ENCODE results near the gene TNKS2. TPM values are rescaled to one million over a fixed set of nuclear protein-coding genes. Genes with fewer than 3 reads are reported as not detected.
"Not testable (repeated sequence)": the region's sequence is repeated elsewhere in the genome, so short reads cannot be mapped to it uniquely, and the experiment has no call there.

TNKS2 gene
- total RNA-seq, 1 experiment from 2014 or later = 23.8 TPM

- Histone ChIP-seq H3K9me3 (replicated peaks) (no peaks in the 10 kb centered on the region; the same call in 1 of the 2 replicates), H3K27ac (no peak overlapping the region), H3K4me3 (no peak overlapping the region), H3K36me3 (no peaks in the 10 kb centered on the region), H3K27me3 (replicated peaks) (0 out of 2 replicates have a peak, but pooled peaks cover 3% of the 10 kb centered on the region), H3K4me1 (replicated peaks) (peaks cover 7% of the 10 kb centered on the region)
- DNase-seq (ENCODE audit: low read depth in 1 of 2, low spot score in 2 of 2) = no peak
These were observed 93.1 kb downstream of the TNKS2 start for GRCh38 chr10:91891125-91892001.

DNA sequence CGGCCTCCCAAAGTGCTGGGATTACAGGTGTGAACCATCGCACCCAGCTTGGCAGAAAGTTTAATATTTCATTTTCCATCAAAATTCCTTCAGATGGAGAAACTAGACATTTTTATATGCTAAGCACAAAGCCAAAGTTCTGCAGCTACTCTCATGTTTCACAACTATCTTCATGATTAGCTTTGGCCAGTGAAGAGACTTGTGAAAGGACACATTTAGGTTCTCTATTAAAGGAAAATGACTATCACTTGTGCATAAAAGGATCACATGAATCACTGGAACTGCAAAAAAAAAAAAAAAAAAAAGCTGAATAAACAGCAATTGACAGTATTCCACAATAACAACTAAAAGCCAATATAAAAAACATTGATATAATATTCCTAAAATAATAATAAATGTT, 94.8 kb downstream of the TNKS2 start:
- no peak for DNase-seq (ENCODE audit: low read depth in 1 of 2, low spot score in 2 of 2)
- no peaks in the 10 kb centered on the region for H3K4me1 ChIP-seq (replicated peaks)
- no peak overlapping the region for H3K4me3 ChIP-seq
- H3K36me3 ChIP-seq = no peaks in the 10 kb centered on the region
- H3K9me3 ChIP-seq (replicated peaks) = no peaks in the 10 kb centered on the region
- no peaks in the 10 kb centered on the region for H3K27me3 ChIP-seq (replicated peaks)
- no peak overlapping the region for H3K27ac ChIP-seq

- H3K9me3 ChIP-seq (replicated peaks); H3K4me3 ChIP-seq; H3K4me1 ChIP-seq (replicated peaks); DNase-seq (ENCODE audit: low read depth in 1 of 2, low spot score in 2 of 2); H3K36me3 ChIP-seq; H3K27me3 ChIP-seq (replicated peaks); H3K27ac ChIP-seq: not testable (repeated sequence)
These were observed 96.0 kb downstream of the TNKS2 start for GRCh38 chr10:91894261-91894685.

DNA sequence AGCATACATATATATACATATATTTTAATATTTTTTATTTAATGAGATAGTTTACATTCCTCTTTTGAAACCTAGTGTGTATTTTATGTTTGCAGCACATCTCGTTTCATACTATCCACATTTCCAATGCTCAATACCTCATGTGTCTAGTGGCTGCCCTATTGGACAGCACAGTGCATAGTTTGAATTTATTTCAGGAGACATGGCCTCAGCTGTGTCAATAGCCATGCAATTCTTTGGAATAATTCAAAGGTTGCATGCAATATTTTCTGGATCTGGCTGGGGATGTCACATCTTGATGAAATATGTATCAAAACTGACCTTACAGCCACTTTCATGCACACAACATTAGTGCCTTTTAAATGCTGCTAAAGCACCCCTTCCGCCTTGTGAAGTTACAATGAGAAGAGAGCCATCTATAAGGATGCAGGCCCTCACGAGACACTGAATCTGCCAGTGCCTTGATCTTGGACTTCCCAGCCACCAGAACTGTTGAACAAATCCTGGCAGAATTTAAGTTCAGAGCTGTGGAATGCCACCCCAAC, 98.1 kb downstream of the TNKS2 start:
- Histone ChIP-seq H3K36me3 (no peaks in the 10 kb centered on the region), H3K27me3 (replicated peaks) (no peaks in the 10 kb centered on the region), H3K4me1 (replicated peaks) (peaks cover under 1% of the 10 kb centered on the region; the same call in 1 of the 2 replicates), H3K9me3 (replicated peaks) (no peaks in the 10 kb centered on the region; the same call in 1 of the 2 replicates), H3K27ac (no peak overlapping the region), H3K4me3 (no peak overlapping the region)
- DNase-seq (ENCODE audit: low read depth in 1 of 2, low spot score in 2 of 2) = no peak

GRCh38 chr10:91897421-91897820, 99.2 kb downstream of the TNKS2 start:
- Histone ChIP-seq H3K36me3 (no peaks in the 10 kb centered on the region), H3K4me1 (replicated peaks) (peaks cover 12% of the 10 kb centered on the region)

DNA sequence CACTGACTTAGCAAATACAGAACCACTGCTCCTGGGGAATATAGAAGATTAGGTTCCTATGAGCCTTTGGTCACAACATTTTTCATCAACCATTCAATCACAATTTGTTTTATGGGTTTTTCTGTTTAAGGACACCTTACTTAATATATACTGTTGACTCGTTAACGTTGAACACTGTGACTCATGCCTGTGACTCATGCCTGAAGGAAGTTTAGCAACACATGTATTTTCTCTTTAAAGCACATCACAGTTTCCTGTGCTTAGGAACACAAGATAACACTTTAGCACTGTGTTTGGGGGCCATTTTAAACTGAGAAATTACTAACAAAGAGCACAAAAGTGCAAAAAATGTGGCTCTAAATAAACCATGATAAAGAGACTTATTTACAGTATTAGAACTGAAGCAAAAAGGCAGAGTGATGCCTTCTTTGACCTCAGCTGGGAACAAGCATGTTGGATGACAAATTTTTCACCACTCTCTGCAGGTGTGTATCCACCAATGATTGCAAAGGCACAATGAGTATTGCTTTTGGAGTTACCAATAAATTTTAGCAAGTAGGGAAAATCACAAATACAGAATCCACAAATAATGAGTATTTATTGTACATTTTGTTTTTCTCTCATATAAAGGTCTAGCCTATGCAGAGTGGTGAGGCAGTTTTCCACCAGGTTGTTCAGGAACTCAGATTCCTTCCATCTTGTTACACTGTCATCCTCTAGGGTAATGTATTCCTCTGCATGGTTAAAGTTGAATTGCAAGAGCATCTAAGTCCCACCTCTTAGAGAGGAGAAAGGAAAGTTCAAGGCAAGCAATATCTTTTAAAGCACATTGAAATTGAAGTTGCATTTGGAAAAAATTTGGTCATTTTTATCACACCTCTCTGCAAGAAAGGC, 103.8 kb downstream of the TNKS2 start:
- Histone ChIP-seq H3K27ac (no peak overlapping the region), H3K4me1 (replicated peaks) (peaks cover 13% of the 10 kb centered on the region), H3K9me3 (replicated peaks) (no peaks in the 10 kb centered on the region; the same call in 1 of the 2 replicates), H3K27me3 (replicated peaks) (no peaks in the 10 kb centered on the region), H3K4me3 (no peak overlapping the region), H3K36me3 (no peaks in the 10 kb centered on the region)
- DNase-seq (ENCODE audit: low read depth in 1 of 2, low spot score in 2 of 2) = peak; percentile 72 to 74

More at GRCh38 chr10:91897421-91897820, 99.2 kb downstream of the TNKS2 start:
- no peaks in the 10 kb centered on the region for H3K27me3 ChIP-seq (replicated peaks)
- no peak overlapping the region for H3K4me3 ChIP-seq
- no peak for DNase-seq (ENCODE audit: low read depth in 1 of 2, low spot score in 2 of 2)
- no peak overlapping the region for H3K27ac ChIP-seq
- no peaks in the 10 kb centered on the region; the same call in 1 of the 2 replicates for H3K9me3 ChIP-seq (replicated peaks)

DNA sequence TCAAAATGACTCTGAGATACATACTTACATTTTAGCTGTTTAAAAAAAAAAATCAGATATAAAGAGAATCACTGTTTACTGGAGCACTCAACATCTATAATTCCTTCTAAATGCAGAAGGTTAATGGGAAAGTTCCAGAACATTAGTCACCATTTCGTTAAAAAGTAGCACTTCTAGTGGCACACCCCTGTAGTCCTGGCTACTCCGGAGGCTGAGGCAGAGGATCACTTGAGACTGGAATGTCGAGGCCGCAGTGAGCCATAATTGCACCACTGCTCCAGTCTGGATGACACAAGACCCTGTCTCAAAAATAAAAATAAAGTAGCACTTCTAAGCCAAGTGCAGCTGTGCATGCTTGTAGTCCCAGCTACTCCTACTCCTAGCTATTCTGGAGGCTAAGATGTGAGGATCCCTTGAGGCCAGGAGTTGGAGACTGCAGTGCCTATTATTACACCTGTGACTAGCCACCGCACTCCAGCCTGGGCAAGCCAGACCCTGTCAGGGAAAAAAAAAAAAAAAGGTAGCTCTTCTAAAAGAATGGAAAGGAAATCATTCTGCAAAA, 108.9 kb downstream of the TNKS2 start:
- no peak overlapping the region for H3K27ac ChIP-seq
- H3K36me3 ChIP-seq = no peaks in the 10 kb centered on the region
- H3K4me3 ChIP-seq = no peak overlapping the region
- no peak for DNase-seq (ENCODE audit: low read depth in 1 of 2, low spot score in 2 of 2)
- no peaks in the 10 kb centered on the region for H3K9me3 ChIP-seq (replicated peaks)
- peaks cover 16% of the 10 kb centered on the region for H3K4me1 ChIP-seq (replicated peaks)
- no peaks in the 10 kb centered on the region; the same call in 1 of the 2 replicates for H3K27me3 ChIP-seq (replicated peaks)

- Histone ChIP-seq H3K4me3 (peak overlapping the region; percentile 58), H3K36me3 (no peaks in the 10 kb centered on the region), H3K27me3 (replicated peaks) (no peaks in the 10 kb centered on the region; the same call in 1 of the 2 replicates), H3K9me3 (replicated peaks) (no peaks in the 10 kb centered on the region), H3K27ac (no peak overlapping the region), H3K4me1 (replicated peaks) (peaks cover 11% of the 10 kb centered on the region)
- no peak for DNase-seq (ENCODE audit: low read depth in 1 of 2, low spot score in 2 of 2)
These were observed 109.7 kb downstream of the TNKS2 start for GRCh38 chr10:91907914-91908336.

GRCh38 chr10:91908337-91909116, 110.3 kb downstream of the TNKS2 start:
- DNase-seq (ENCODE audit: low read depth in 1 of 2, low spot score in 2 of 2) = peak; percentile 65 to 75
- no peaks in the 10 kb centered on the region; the same call in 1 of the 2 replicates for H3K27me3 ChIP-seq (replicated peaks)
- peak overlapping the region; percentile 58 for H3K4me3 ChIP-seq
- no peaks in the 10 kb centered on the region for H3K9me3 ChIP-seq (replicated peaks)
- H3K36me3 ChIP-seq = no peaks in the 10 kb centered on the region
- H3K27ac ChIP-seq = no peak overlapping the region
- peaks cover 11% of the 10 kb centered on the region for H3K4me1 ChIP-seq (replicated peaks)

DNA sequence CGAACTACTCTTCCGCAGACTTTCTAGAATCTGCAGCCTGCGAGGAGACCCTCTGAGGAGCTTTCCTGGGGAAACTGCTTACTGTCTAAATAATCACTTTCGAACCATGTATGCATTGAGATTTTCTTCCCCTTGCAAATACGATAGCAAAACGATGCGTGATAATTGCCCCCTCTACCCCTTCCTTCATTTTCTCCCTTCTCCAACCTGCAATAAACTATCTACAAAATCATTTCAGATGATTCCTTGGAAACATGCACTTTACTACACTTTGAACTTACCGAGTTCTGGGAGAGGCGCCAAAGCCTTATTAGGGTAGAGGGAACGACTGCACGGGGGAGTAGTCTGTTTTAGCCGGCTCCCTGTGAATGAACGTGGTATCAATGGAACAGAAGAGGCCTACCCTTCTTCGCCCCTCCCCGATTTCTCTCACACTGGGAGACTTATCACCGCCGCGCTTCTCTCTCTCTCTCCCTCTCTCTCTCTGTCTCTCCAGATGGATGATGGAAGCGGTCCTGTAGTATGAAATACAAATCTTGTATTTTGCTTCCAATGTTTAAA, 111.0 kb downstream of the TNKS2 start, which contains the start of gene FGFBP3:
FGFBP3 (minus strand) TSS at position 370 of the 561 bp plus-strand sequence. CDS start 517 bp downstream, outside the sequence.
- no peak within 1 kb of the TSS for H3K27ac ChIP-seq

GRCh38 chr10:91910467-91910866, 112.2 kb downstream of the TNKS2 start:
- no peak overlapping the region for H3K4me3 ChIP-seq
- no peaks in the 10 kb centered on the region for H3K9me3 ChIP-seq (replicated peaks)
- H3K27ac ChIP-seq = no peak overlapping the region
- peaks cover 11% of the 10 kb centered on the region for H3K4me1 ChIP-seq (replicated peaks)
- no peaks in the 10 kb centered on the region for H3K36me3 ChIP-seq
- no peak for DNase-seq (ENCODE audit: low read depth in 1 of 2, low spot score in 2 of 2)
- peaks cover 5% of the 10 kb centered on the region for H3K27me3 ChIP-seq (replicated peaks)

More for the DNA sequence above, 111.0 kb downstream of the TNKS2 start, which contains the start of gene FGFBP3:
- no peaks in the 10 kb centered on the region for H3K36me3 ChIP-seq
- DNase-seq (ENCODE audit: low read depth in 1 of 2, low spot score in 2 of 2) = no peak
- peak within 1 kb of the TSS; percentile 58 for H3K4me3 ChIP-seq
- H3K9me3 ChIP-seq (replicated peaks) = no peaks in the 10 kb centered on the region
- peaks cover 11% of the 10 kb centered on the region for H3K4me1 ChIP-seq (replicated peaks)
- H3K27me3 ChIP-seq (replicated peaks) = peaks cover 3% of the 10 kb centered on the region; the same call in 1 of the 2 replicates

Data from SJSA1 (cell line).